ENCODE data around the gene COL5A2. TPM values are rescaled to one million over a fixed set of nuclear protein-coding genes. Genes with fewer than 3 reads are reported as not detected.

Gene COL5A2
- polyA plus RNA-seq, 1 donor (not counting 4 experiments of a cell fraction or from before 2014, with no cell fraction given) = 7.2 TPM

DNA sequence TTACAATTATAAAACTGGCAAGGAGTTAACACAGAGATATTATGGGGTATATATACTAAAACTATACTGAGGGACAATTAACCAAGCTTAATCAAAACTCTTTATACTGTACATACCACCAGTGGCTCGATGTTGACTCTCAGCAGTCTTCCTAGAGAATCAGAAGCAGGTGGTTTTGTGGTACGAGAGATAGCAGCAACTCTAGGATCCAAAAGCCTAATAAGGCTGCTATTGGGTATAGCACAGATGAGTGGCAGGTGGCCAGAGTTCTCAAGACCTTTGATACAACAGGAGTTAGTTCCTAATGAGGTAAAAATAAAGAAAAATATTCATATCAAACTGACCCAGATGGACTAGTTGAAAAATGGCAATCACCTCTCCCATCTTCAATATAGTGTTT lies 45.5 kb upstream of the COL5A2 start:
- no peak for DNase-seq (ENCODE audit: low read depth, low spot score)
- Histone ChIP-seq H3K36me3 (ENCODE audit: control insufficient read depth in 2 of 2, extremely low read depth in 1 of 2, insufficient read depth in 2 of 2, low read length in 2 of 2) (no peaks in the 10 kb centered on the region), H3K9ac (ENCODE audit: control insufficient read depth, extremely low read depth, insufficient read depth, low read length) (no peak overlapping the region), H3K27me3 (ENCODE audit: control insufficient read depth, extremely low read depth, insufficient read depth, low read length) (no peaks in the 10 kb centered on the region), H3K9me3 (ENCODE audit: control insufficient read depth, low read depth, low read length) (no peaks in the 10 kb centered on the region), H2AFZ (ENCODE audit: control insufficient read depth, low read length) (no peak overlapping the region), H3K4me2 (ENCODE audit: control insufficient read depth, extremely low read depth, insufficient read depth, low read depth, low read length) (no peak overlapping the region), H3K79me2 (ENCODE audit: control insufficient read depth, insufficient read depth, low read length) (no peaks in the 10 kb centered on the region), H3K4me3 (ENCODE audit: control insufficient read depth in 2 of 3, extremely low read depth in 1 of 3, insufficient read depth in 2 of 3, low read depth in 1 of 3, low read length in 3 of 3) (no peak overlapping the region), H3K4me1 (ENCODE audit: control insufficient read depth, extremely low read depth, insufficient read depth, low read length) (peaks cover 19% of the 10 kb centered on the region), H3K9me1 (ENCODE audit: control insufficient read depth, extremely low read depth, insufficient read depth, low read length) (no peaks in the 10 kb centered on the region), H3K27ac (ENCODE audit: control insufficient read depth, insufficient read depth, low read length) (no peak overlapping the region), H4K20me1 (ENCODE audit: control insufficient read depth, extremely low read depth, insufficient read depth, low read length) (no peaks in the 10 kb centered on the region)
- no peak for FAIRE-seq
- dilution Hi-C loops (cut with MboI; ENCODE audit: extremely low pct_ligation_motif_present, low sequenced_read_pairs) = no loop called here
- TF ChIP-seq, protein P1, sequence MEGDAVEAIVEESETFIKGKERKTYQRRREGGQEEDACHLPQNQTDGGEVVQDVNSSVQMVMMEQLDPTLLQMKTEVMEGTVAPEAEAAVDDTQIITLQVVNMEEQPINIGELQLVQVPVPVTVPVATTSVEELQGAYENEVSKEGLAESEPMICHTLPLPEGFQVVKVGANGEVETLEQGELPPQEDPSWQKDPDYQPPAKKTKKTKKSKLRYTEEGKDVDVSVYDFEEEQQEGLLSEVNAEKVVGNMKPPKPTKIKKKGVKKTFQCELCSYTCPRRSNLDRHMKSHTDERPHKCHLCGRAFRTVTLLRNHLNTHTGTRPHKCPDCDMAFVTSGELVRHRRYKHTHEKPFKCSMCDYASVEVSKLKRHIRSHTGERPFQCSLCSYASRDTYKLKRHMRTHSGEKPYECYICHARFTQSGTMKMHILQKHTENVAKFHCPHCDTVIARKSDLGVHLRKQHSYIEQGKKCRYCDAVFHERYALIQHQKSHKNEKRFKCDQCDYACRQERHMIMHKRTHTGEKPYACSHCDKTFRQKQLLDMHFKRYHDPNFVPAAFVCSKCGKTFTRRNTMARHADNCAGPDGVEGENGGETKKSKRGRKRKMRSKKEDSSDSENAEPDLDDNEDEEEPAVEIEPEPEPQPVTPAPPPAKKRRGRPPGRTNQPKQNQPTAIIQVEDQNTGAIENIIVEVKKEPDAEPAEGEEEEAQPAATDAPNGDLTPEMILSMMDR (optimal IDR thresholded peaks at IDR 0.05 in 1 of 3, IDR thresholded peaks at IDR 0.05 in 1 of 3, conservative IDR thresholded peaks at IDR 0.05 in 1 of 3; ENCODE audit: extremely low read depth in 1 of 3, insufficient read depth in 2 of 3, low read length in 3 of 3) = no peak
- no peak for TF ChIP-seq EZH2 (IDR thresholded peaks at IDR 0.05; ENCODE audit: low read length)

DNA sequence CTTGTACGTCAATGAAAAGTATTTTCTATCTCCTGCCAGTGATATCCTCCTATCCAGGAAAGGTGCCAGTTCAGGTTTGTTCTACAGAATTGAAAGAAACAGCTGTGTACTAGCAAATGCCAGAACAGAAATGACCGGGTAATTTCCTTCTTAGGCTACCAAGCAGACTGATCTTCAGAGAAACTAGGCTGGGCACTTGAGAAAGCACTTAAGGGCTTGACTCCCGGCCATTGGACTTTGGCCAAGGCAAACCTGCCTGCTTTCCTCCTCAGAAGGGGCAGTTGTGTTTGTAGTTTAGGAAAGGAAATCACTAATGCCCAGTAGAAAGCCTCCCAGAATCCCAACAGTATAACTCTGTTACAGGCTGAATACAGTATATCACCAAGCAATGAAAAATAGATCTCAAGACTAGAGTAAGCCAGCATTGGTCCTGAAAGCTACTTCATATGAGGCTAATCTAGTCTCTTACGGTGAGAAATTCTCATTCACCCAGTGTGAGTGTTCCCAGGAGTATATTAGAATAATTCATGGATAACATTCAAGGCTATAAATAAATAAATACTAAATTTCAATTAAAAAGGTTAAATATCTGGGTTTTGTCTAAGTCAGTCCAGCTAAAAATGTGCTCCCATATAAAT lies 43.0 kb upstream of the COL5A2 start:
- H3K9me1 ChIP-seq (ENCODE audit: control insufficient read depth, extremely low read depth, insufficient read depth, low read length) = no peaks in the 10 kb centered on the region
- H3K27ac ChIP-seq (ENCODE audit: control insufficient read depth, insufficient read depth, low read length) = peak overlapping the region; percentile 64
- H3K9ac ChIP-seq (ENCODE audit: control insufficient read depth, extremely low read depth, insufficient read depth, low read length) = no peak overlapping the region
- H3K4me3 ChIP-seq (ENCODE audit: control insufficient read depth in 2 of 3, extremely low read depth in 1 of 3, insufficient read depth in 2 of 3, low read depth in 1 of 3, low read length in 3 of 3) = no peak overlapping the region
- no peaks in the 10 kb centered on the region for H3K36me3 ChIP-seq (ENCODE audit: control insufficient read depth in 2 of 2, extremely low read depth in 1 of 2, insufficient read depth in 2 of 2, low read length in 2 of 2)
- no peaks in the 10 kb centered on the region for H3K27me3 ChIP-seq (ENCODE audit: control insufficient read depth, extremely low read depth, insufficient read depth, low read length)
- no peaks in the 10 kb centered on the region for H3K9me3 ChIP-seq (ENCODE audit: control insufficient read depth, low read depth, low read length)
- H3K4me2 ChIP-seq (ENCODE audit: control insufficient read depth, extremely low read depth, insufficient read depth, low read depth, low read length) = peak overlapping the region; percentile 15
- no peaks in the 10 kb centered on the region for H4K20me1 ChIP-seq (ENCODE audit: control insufficient read depth, extremely low read depth, insufficient read depth, low read length)
- peak; percentile 83 for FAIRE-seq
- peak overlapping the region; percentile 48 for H2AFZ ChIP-seq (ENCODE audit: control insufficient read depth, low read length)
- no peak for TF ChIP-seq EZH2 (IDR thresholded peaks at IDR 0.05; ENCODE audit: low read length)
- TF ChIP-seq, protein P1 (optimal IDR thresholded peaks at IDR 0.05 in 1 of 3, IDR thresholded peaks at IDR 0.05 in 1 of 3, conservative IDR thresholded peaks at IDR 0.05 in 1 of 3; ENCODE audit: extremely low read depth in 1 of 3, insufficient read depth in 2 of 3, low read length in 3 of 3) = no peak
- no peak for DNase-seq (ENCODE audit: low read depth, low spot score)
- no peaks in the 10 kb centered on the region for H3K79me2 ChIP-seq (ENCODE audit: control insufficient read depth, insufficient read depth, low read length)
- H3K4me1 ChIP-seq (ENCODE audit: control insufficient read depth, extremely low read depth, insufficient read depth, low read length) = peaks cover 19% of the 10 kb centered on the region
- dilution Hi-C loops (cut with MboI; ENCODE audit: extremely low pct_ligation_motif_present, low sequenced_read_pairs) = no loop called here
